CD14-positive monocyte (primary cell): ENCODE results near the gene ATP2C2. TPM values are rescaled to one million over a fixed set of nuclear protein-coding genes. Genes with fewer than 3 reads are reported as not detected.

Source experiments
- DNase-seq, 3 donors: peaks; one replicate each; pipeline ENCODE4 v3.0.0-alpha.2; 2011 to 2022
- H2AFZ ChIP-seq: 2 replicates; pipeline ENCODE4 v1.6.0; 2012; ENCODE audit warnings: mild to moderate bottlenecking, low read depth, low read length, inconsistent platforms; ENCODE audit not compliant: insufficient read depth, poor library complexity, severe bottlenecking
- H3K27ac ChIP-seq, 2 donors: 1 replicate in 1 of 2; 2 replicates in 1 of 2; pipeline ENCODE4 v1.5.1; 2012 to 2013; ENCODE audit warnings: low read length in 2 of 2, control low read depth in 1 of 2, inconsistent platforms in 1 of 2, low read depth in 1 of 2, mild to moderate bottlenecking in 1 of 2
- H3K27me3 ChIP-seq, 2 donors: one replicate each; pipeline versions ENCODE4 v1.6.0 to v1.6.1; 2011 to 2013; ENCODE audit warnings: low read length in 2 of 2; ENCODE audit not compliant: control insufficient read depth in 2 of 2, insufficient read depth in 2 of 2
- H3K36me3 ChIP-seq, 2 donors: replicated peaks in 1 of 2; 1 replicate in 1 of 2; 2 replicates in 1 of 2; pipeline versions ENCODE4 v1.5.1 to v1.6.1; 2012 to 2013; ENCODE audit warnings: low read length in 2 of 2, control low read depth in 1 of 2, inconsistent platforms in 1 of 2, mild to moderate bottlenecking in 1 of 2; ENCODE audit not compliant: insufficient read depth in 2 of 2, control insufficient read depth in 1 of 2
- H3K4me1 ChIP-seq, 2 donors: 1 replicate in 1 of 2; 2 replicates in 1 of 2; pipeline versions ENCODE4 v1.5.1 to v1.6.1; 2012 to 2013; ENCODE audit warnings: low read length in 2 of 2, control low read depth in 1 of 2, inconsistent platforms in 1 of 2, mild to moderate bottlenecking in 1 of 2, moderate library complexity in 1 of 2; ENCODE audit not compliant: insufficient read depth in 2 of 2, control insufficient read depth in 1 of 2
- H3K4me2 ChIP-seq: replicated peaks from 2 replicates; pipeline ENCODE3; 2012; ENCODE audit warnings: low read length, moderate library complexity, mild to moderate bottlenecking; ENCODE audit not compliant: poor library complexity, severe bottlenecking; ENCODE audit errors: extremely low read depth
- H3K4me3 ChIP-seq, 3 experiments: fragments of 200-600 bp in 1 of 3; sonication (generic) in 1 of 3; replicated peaks in 1 of 3; 1 replicate in 2 of 3; 2 replicates in 1 of 3; pipeline ENCODE4 v1.5.1; 2011 to 2013; ENCODE audit warnings: low read length in 3 of 3, mild to moderate bottlenecking in 3 of 3, control low read depth in 2 of 3, low read depth in 2 of 3, inconsistent platforms in 1 of 3, moderate library complexity in 1 of 3
- H3K79me2 ChIP-seq: 2 replicates; pipeline ENCODE4 v1.6.0; 2012; ENCODE audit warnings: mild to moderate bottlenecking, control low read depth, inconsistent platforms, low read length, moderate library complexity; ENCODE audit not compliant: insufficient read depth
- H3K9ac ChIP-seq: 2 replicates; pipeline ENCODE4 v1.6.0; 2017; ENCODE audit warnings: low read length, mild to moderate bottlenecking; ENCODE audit not compliant: insufficient read depth, poor library complexity, severe bottlenecking
- H3K9me3 ChIP-seq, 2 donors: replicated peaks in 1 of 2; 1 replicate in 1 of 2; 2 replicates in 1 of 2; pipeline versions ENCODE4 v1.5.1 to v1.6.1; 2012 to 2013; ENCODE audit warnings: low read length in 2 of 2, control low read depth in 1 of 2; ENCODE audit not compliant: control insufficient read depth in 1 of 2, insufficient read depth in 1 of 2
- H4K20me1 ChIP-seq: 2 replicates; pipeline ENCODE4 v1.6.0; 2012; ENCODE audit warnings: mild to moderate bottlenecking, low read length, control low read depth, moderate library complexity; ENCODE audit not compliant: insufficient read depth
- H3K27ac Mint-ChIP-seq, 7 donors: one replicate each; pipeline ENCODE4 v1.8.0; 2020; ENCODE audit warnings: mild to moderate bottlenecking in 7 of 7, mixed read lengths in 7 of 7, moderate library complexity in 6 of 7, inconsistent platforms in 2 of 7
- H3K27me3 Mint-ChIP-seq, 3 donors: one replicate each; pipeline ENCODE4 v1.8.0; 2021 to 2022; ENCODE audit warnings: low read depth in 3 of 3, mild to moderate bottlenecking in 3 of 3, mixed read lengths in 3 of 3, moderate library complexity in 3 of 3, inconsistent platforms in 1 of 3
- H3K36me3 Mint-ChIP-seq, 2 donors: one replicate each; pipeline ENCODE4 v1.8.0; 2020; ENCODE audit warnings: mixed read lengths in 2 of 2, inconsistent platforms in 1 of 2, mild to moderate bottlenecking in 1 of 2
- H3K4me1 Mint-ChIP-seq: one replicate; pipeline ENCODE4 v1.8.0; 2020; ENCODE audit warnings: mild to moderate bottlenecking, mixed read lengths
- H3K4me3 Mint-ChIP-seq, 2 donors: one replicate each; pipeline ENCODE4 v1.8.0; 2020; ENCODE audit warnings: mild to moderate bottlenecking in 2 of 2, mixed read lengths in 2 of 2, moderate library complexity in 1 of 2
- H3K9me3 Mint-ChIP-seq, 7 donors: one replicate each; pipeline ENCODE4 v1.8.0; 2020 to 2022; ENCODE audit warnings: mixed read lengths in 7 of 7, mild to moderate bottlenecking in 6 of 7, moderate library complexity in 6 of 7, inconsistent platforms in 2 of 7
- CTCF ChIP-seq: fragments of 200-600 bp; IDR thresholded peaks from one replicate; pipeline ENCODE4 v1.8.0; 2022; ENCODE audit warnings: antibody characterized with exemption, mild to moderate bottlenecking
- WGBS: methylation state at CpG from one replicate; pipeline ENCODE4 v1.1.5; 2013; ENCODE audit warnings: missing lambda C conversion rate; ENCODE audit not compliant: insufficient coverage; 5-methylcytosine and 5-hydroxymethylcytosine counted together
- intact Hi-C, 2 donors: fragments of 100-400 bp; cut with micrococcal nuclease; formaldehyde crosslinking; loops; one replicate each; pipeline versions ENCODE4 v1.15.0 to v1.15.1; 2023
- polyA plus RNA-seq, 3 donors: library from polyadenylated mRNA; depleted of rRNA in 1 of 3; unstranded in 2 of 3; stranded (reverse) in 1 of 3; fragments of 300-500 nt in 2 of 3; fragments of >200 nt in 1 of 3; fragmentation: Illumina TruSeq in 2 of 3; gene quantifications; 1 replicate in 2 of 3; 2 replicates in 1 of 3; pipeline ENCODE4 v1.2.3, GENCODE V29; 2012 to 2021

ATP2C2 gene
- polyA plus RNA-seq, 3 donors = 0.05 TPM; not detected in 2

- Mint-ChIP-seq H3K27ac (no peak overlapping the region), H3K4me1 (no peaks in the 10 kb centered on the region), H3K36me3 (no peaks in the 10 kb centered on the region), H3K4me3 (no peak overlapping the region), H3K9me3 (peaks cover 4 to 19% (median 12%) of the 10 kb centered on the region in 7 donors), H3K27me3 (peaks cover 5 to 15% (median 5%) of the 10 kb centered on the region in 3 donors)
- TF ChIP-seq CTCF = no peak
- Histone ChIP-seq H3K9ac (no peak overlapping the region), H3K4me3 (no peak overlapping the region), H3K27ac (no peak overlapping the region), H4K20me1 (no peaks in the 10 kb centered on the region), H3K36me3 (no peaks in the 10 kb centered on the region), H3K4me1 (peaks cover under 1% of the 10 kb centered on the region in 2 donors), H2AFZ (no peak overlapping the region), H3K9me3 (peaks cover 8 to 13% of the 10 kb centered on the region in 2 donors), H3K27me3 (no peaks in the 10 kb centered on the region), H3K4me2 (no peak overlapping the region), H3K79me2 (no peaks in the 10 kb centered on the region)
- DNase-seq = no peak
- WGBS = no CpG with 5 or more reads among the region's 3 CpGs
- intact Hi-C loops = no loop called here
These were observed 17.7 kb downstream of the ATP2C2 start for GRCh38 chr16:84386047-84386446.

- no peak for DNase-seq
- H3K4me3 ChIP-seq = no peak overlapping the region
- H3K4me2 ChIP-seq = no peak overlapping the region
- Mint-ChIP-seq H3K4me3 (no peak overlapping the region), H3K36me3 (no peaks in the 10 kb centered on the region), H3K27ac (no peak overlapping the region), H3K9me3 (peaks cover 4 to 19% (median 12%) of the 10 kb centered on the region in 7 donors), H3K4me1 (peaks cover 7% of the 10 kb centered on the region), H3K27me3 (peaks cover 2 to 13% (median 5%) of the 10 kb centered on the region in 3 donors)
- H3K9me3 ChIP-seq = peaks cover 8 to 13% of the 10 kb centered on the region in 2 donors
- peaks cover 8 to 9% of the 10 kb centered on the region in 2 donors for H3K4me1 ChIP-seq
- intact Hi-C loops = no loop called here
- no peak overlapping the region for H3K9ac ChIP-seq
- 90% methylated on average over 11 of the region's 11 CpGs for WGBS
- H3K79me2 ChIP-seq = no peaks in the 10 kb centered on the region
- no peak overlapping the region for H2AFZ ChIP-seq
- no peaks in the 10 kb centered on the region for H3K36me3 ChIP-seq
- no peaks in the 10 kb centered on the region for H3K27me3 ChIP-seq
- H4K20me1 ChIP-seq = no peaks in the 10 kb centered on the region
- TF ChIP-seq CTCF = no peak
- H3K27ac ChIP-seq = no peak overlapping the region
These were observed 18.7 kb downstream of the ATP2C2 start for GRCh38 chr16:84387021-84387420.
